K562 (cell line): ENCODE data around the gene ZNF488. TPM values are rescaled to one million over a fixed set of nuclear protein-coding genes. Genes with fewer than 3 reads are reported as not detected.

Experiments used
- ATAC-seq: fragments of 200-7000 bp; cut with Tn5 transposase; 3 replicates; pipeline ENCODE4 v1.9.1; 2020; ENCODE audit warnings: moderate library complexity
- BruUV-seq: library from RNA; stranded (reverse); fragments of 400-500 nt; replicated peaks from 2 replicates; lab custom pipeline; 2021; lab: Mats Ljungman, UMichigan
- CTCF ChIA-PET: fragments of 300-600 bp; formaldehyde crosslinking; extraction: SDS; loops from one replicate; lab custom pipeline; 2021; ENCODE audit warnings: low intra/inter-chr PET ratio; lab: Yijun Ruan, JAX
- POLR2A ChIA-PET: fragments of 300-600, 350-650 bp; sonication (Branson Sonifier 250); formaldehyde crosslinking; extraction: SDS; loops from one replicate; lab custom pipeline; 2021; ENCODE audit warnings: antibody characterized with exemption, inconsistent platforms; lab: Yijun Ruan, JAX
- DNase-seq, 4 experiments: peaks; one replicate each; pipeline versions ENCODE4 v3.0.0 to v3.0.0-alpha.2; 2011 to 2018; ENCODE audit warnings: low spot score in 3 of 4, mixed read lengths in 3 of 4; ENCODE audit errors: extremely low read depth in 1 of 4
- FAIRE-seq: peaks from 2 replicates; lab custom pipeline; 2011; peaks lifted over from hg19 to GRCh38; lab: Jason Lieb, UNC
- H2AFZ ChIP-seq: 2 replicates; pipeline ENCODE4 v1.6.0; 2011; ENCODE audit warnings: low read depth, low read length, control low read depth, inconsistent platforms
- H3K27ac ChIP-seq: fragments of 200-600 bp; 3 replicates; pipeline ENCODE4 v1.8.0; 2011; ENCODE audit warnings: low read depth, mild to moderate bottlenecking, control low read depth, inconsistent platforms, low read length, moderate library complexity, mixed read lengths; ENCODE audit errors: extremely low read depth
- H3K27me3 ChIP-seq, 2 experiments: fragments of 300-600 bp in 1 of 2; 2 replicates in 1 of 2; 3 replicates in 1 of 2; pipeline versions ENCODE4 v1.6.0 to v1.8.0; 2011; ENCODE audit warnings: inconsistent platforms in 2 of 2, low read length in 2 of 2, mild to moderate bottlenecking in 1 of 2, mixed read lengths in 1 of 2, moderate library complexity in 1 of 2; ENCODE audit not compliant: control insufficient read depth in 2 of 2, insufficient read depth in 2 of 2
- H3K36me3 ChIP-seq: fragments of 300-600 bp; 3 replicates; pipeline ENCODE4 v1.8.0; 2011; ENCODE audit warnings: mild to moderate bottlenecking, low read length, inconsistent platforms; ENCODE audit not compliant: control insufficient read depth, insufficient read depth
- H3K4me1 ChIP-seq, 2 experiments: fragments of 200-600 bp in 1 of 2; replicated peaks in 1 of 2; 2 replicates in 1 of 2; 3 replicates in 1 of 2; pipeline versions ENCODE4 v1.5.1 to v1.8.0; 2011; ENCODE audit warnings: inconsistent platforms in 2 of 2, low read length in 2 of 2, mild to moderate bottlenecking in 1 of 2, mixed read lengths in 1 of 2, moderate library complexity in 1 of 2; ENCODE audit not compliant: control insufficient read depth in 2 of 2, insufficient read depth in 2 of 2
- H3K4me2 ChIP-seq: 2 replicates; pipeline ENCODE4 v1.6.1; 2011; ENCODE audit warnings: low read length, control low read depth, inconsistent platforms, mixed read lengths; ENCODE audit not compliant: insufficient read depth
- H3K4me3 ChIP-seq: fragments of 200-600 bp; sonication (generic), shearing (Covaris generic); 2 replicates; pipeline ENCODE4 v1.5.1; 2016; ENCODE audit warnings: control low read depth, inconsistent platforms
- H3K79me2 ChIP-seq: fragments of 200-600 bp; 3 replicates; pipeline ENCODE4 v1.8.0; 2011; ENCODE audit warnings: low read length, inconsistent platforms; ENCODE audit not compliant: control insufficient read depth, insufficient read depth
- H3K9ac ChIP-seq, 2 experiments: 2 replicates each; pipeline versions ENCODE4 v1.6.0 to v1.6.1; 2011; ENCODE audit warnings: low read depth in 2 of 2, low read length in 2 of 2, control low read depth in 1 of 2, inconsistent platforms in 1 of 2, mild to moderate bottlenecking in 1 of 2, mixed read lengths in 1 of 2; ENCODE audit not compliant: insufficient read depth in 1 of 2
- H3K9me1 ChIP-seq: one replicate; pipeline ENCODE4 v1.6.0; 2011; ENCODE audit warnings: inconsistent platforms, mild to moderate bottlenecking, low read length, moderate library complexity; ENCODE audit not compliant: control insufficient read depth, insufficient read depth
- H3K9me3 ChIP-seq: replicated peaks from 2 replicates; pipeline ENCODE4 v1.5.1; 2011; ENCODE audit warnings: low read depth, low read length, inconsistent platforms; ENCODE audit not compliant: control insufficient read depth, insufficient read depth
- H4K20me1 ChIP-seq: replicated peaks from 2 replicates; pipeline ENCODE4 v1.6.1; 2011; ENCODE audit warnings: low read length, inconsistent platforms, mixed read lengths; ENCODE audit not compliant: control insufficient read depth, insufficient read depth
- CSDE1 ChIP-seq, 2 experiments: fragments of 450-650 bp; IDR thresholded peaks; 2 replicates each; pipeline ENCODE4 v1.6.1; 2016; ENCODE audit warnings: mild to moderate bottlenecking in 1 of 2
- ETV6 ChIP-seq, 3 experiments: fragments of 150-350 bp in 1 of 3; sonication (generic) in 1 of 3; formaldehyde crosslinking in 1 of 3; IDR thresholded peaks; 2 replicates each; pipeline versions ENCODE4 v1.6.1 to v1.8.0; 2014 to 2022; ENCODE audit warnings: borderline replicate concordance in 2 of 3, low read depth in 2 of 3, antibody characterized with exemption in 1 of 3, low read length in 1 of 3, mild to moderate bottlenecking in 1 of 3, missing genetic modification reagents in 1 of 3
- FOXK2 ChIP-seq, 2 experiments: fragments of 450-650 bp; IDR thresholded peaks in 1 of 2; conservative IDR thresholded peaks in 1 of 2; 2 replicates each; pipeline ENCODE4 v1.6.1; 2016; ENCODE audit warnings: low read depth in 2 of 2, mild to moderate bottlenecking in 1 of 2
- LCOR ChIP-seq: sonication (generic); formaldehyde crosslinking; IDR thresholded peaks from 2 replicates; pipeline ENCODE4 v1.8.0; 2022; ENCODE audit warnings: mild to moderate bottlenecking, missing genetic modification reagents
- NFIX ChIP-seq: fragments of 250-450 bp; sonication (Bioruptor Pico); IDR thresholded peaks from 2 replicates; pipeline ENCODE4 v1.4.0; 2020; ENCODE audit warnings: low read depth, mild to moderate bottlenecking, moderate library complexity
- SMAD2 ChIP-seq: fragments of 150-350 bp; IDR thresholded peaks from 2 replicates; pipeline ENCODE4 v1.6.1; 2014; ENCODE audit warnings: low read depth, mild to moderate bottlenecking, low read length
- TFAM ChIP-seq: fragments of 250-450 bp; sonication (Bioruptor Pico); conservative IDR thresholded peaks from 2 replicates; pipeline ENCODE4 v1.5.0; 2021; ENCODE audit warnings: mild to moderate bottlenecking, moderate library complexity
- YBX1 ChIP-seq: fragments of 450-650 bp; IDR thresholded peaks from 2 replicates; pipeline ENCODE4 v1.7.1; 2016; ENCODE audit warnings: mild to moderate bottlenecking
- ZBTB7A ChIP-seq: IDR thresholded peaks from 2 replicates; pipeline ENCODE4 v1.6.1; 2011; ENCODE audit warnings: low read depth, mild to moderate bottlenecking, low read length, moderate library complexity, borderline replicate concordance; ENCODE audit not compliant: control insufficient read depth
- ZNF124 ChIP-seq: sonication (generic); formaldehyde crosslinking; IDR thresholded peaks from 2 replicates; pipeline ENCODE4 v1.8.1; 2022; ENCODE audit warnings: missing genetic modification reagents
- ZNF24 ChIP-seq: fragments of 450-650 bp; IDR thresholded peaks from 2 replicates; pipeline ENCODE4 v1.6.1; 2016
- ZNF75A ChIP-seq: fragments of 450-650 bp; formaldehyde crosslinking; IDR thresholded peaks from 2 replicates; pipeline ENCODE4 v1.4.0; 2020; ENCODE audit warnings: mild to moderate bottlenecking
- WGBS: fragments of 100-300 bp; shearing (Covaris generic); methylation state at CpG from one replicate; pipeline ENCODE4 v1.1.6; 2016; ENCODE audit warnings: low coverage, mixed read lengths; ENCODE audit not compliant: insufficient coverage; ENCODE audit errors: missing lambda C conversion rate; 5-methylcytosine and 5-hydroxymethylcytosine counted together
- in situ Hi-C: fragments of 300-500 bp; cut with MboI; formaldehyde crosslinking; loops from 4 replicates; pipeline ENCODE4 v1.15.0; 2018; ENCODE audit warnings: inconsistent platforms, mixed read lengths
- intact Hi-C: fragments of 100-400 bp; cut with micrococcal nuclease; formaldehyde crosslinking; loops from 2 replicates; pipeline ENCODE4 v1.14.2; 2022
- polyA plus RNA-seq, 8 experiments: library from polyadenylated mRNA; depleted of rRNA in 4 of 8; stranded (reverse) in 5 of 8; unstranded in 3 of 8; fragments of >200 nt; fragmentation: Nextera tagmentation in 2 of 8; fragmentation: Illumina TruSeq in 1 of 8; extraction: Ambion mirVana in 2 of 8; extraction: Trizol in 1 of 8; gene quantifications; 2 replicates each; pipeline versions ENCODE4 v1.2.1 to v1.2.3, GENCODE V29; 2011 to 2014; ENCODE audit warnings: inconsistent platforms in 1 of 8, missing spikeins in 1 of 8
- total RNA-seq, 7 experiments: library from RNA; depleted of rRNA in 6 of 7; stranded (reverse); fragments of >200 nt in 6 of 7; fragmentation: Illumina TruSeq in 2 of 7; extraction: Trizol in 2 of 7; gene quantifications; 2 replicates each; pipeline versions ENCODE4 v1.2.1 to v1.2.3, GENCODE V29; 2011 to 2021; ENCODE audit warnings: low replicate concordance in 1 of 7
- TF ChIP-seq, protein P1 (sequence below): fragments of 250-450 bp; sonication (Bioruptor Pico); IDR thresholded peaks from 2 replicates; pipeline ENCODE4 v1.8.0; 2022; ENCODE audit warnings: moderate library complexity, mild to moderate bottlenecking, inconsistent platforms
- TF ChIP-seq, protein P2 (sequence below), 2 experiments: fragments of 450-650 bp; conservative IDR thresholded peaks; 2 replicates each; pipeline ENCODE4 v1.6.1; 2017; ENCODE audit warnings: mild to moderate bottlenecking in 2 of 2, moderate library complexity in 2 of 2
- TF ChIP-seq, protein P3 (sequence below): fragments of 450-650 bp; IDR thresholded peaks from 2 replicates; pipeline ENCODE4 v1.6.1; 2014; ENCODE audit warnings: low read depth, mild to moderate bottlenecking, moderate library complexity, borderline replicate concordance

ZNF488 gene
- total and polyA plus RNA-seq, 9 of the 15 experiments (the other 6 are each of a cell fraction or from before 2014, with no cell fraction given): 0.03 to 0.09 (median 0.05) TPM; not detected in 3

DNA sequence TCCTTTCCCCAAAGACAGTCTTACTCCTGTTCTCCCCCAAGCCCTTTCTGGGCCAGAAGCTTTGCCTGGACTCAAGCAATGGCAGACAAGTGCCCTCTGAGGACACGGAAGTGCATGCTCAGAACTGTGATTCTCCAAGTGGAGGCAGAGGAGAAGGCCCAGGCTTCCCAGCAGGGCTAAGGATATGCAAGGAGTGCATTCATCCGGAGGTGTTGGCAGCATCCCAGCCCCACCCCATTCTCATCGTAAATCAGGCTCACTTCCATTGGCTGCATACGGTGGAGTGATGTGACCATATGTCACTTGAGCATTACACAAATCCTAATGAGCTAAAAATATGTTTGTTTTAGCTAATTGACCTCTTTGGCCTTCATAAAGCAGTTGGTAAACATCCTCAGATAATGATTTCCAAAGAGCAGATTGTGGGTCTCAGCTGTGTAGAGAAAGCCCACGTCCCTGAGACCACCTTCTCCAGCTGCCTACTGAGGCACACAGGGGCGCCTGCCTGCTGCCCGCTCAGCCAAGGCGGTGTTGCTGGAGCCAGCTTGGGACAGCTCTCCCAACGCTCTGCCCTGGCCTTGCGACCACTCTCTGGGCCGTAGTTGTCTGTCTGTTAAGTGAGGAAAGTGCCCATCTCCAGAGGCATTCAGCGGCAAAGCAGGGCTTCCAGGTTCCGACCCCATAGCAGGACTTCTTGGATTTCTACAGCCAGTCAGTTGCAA lies 37.4 kb downstream of the ZNF488 start:
- no TSS peak for BruUV-seq
- in situ Hi-C loops: no loop called here
- FAIRE-seq: no peak

More for the DNA sequence above, 37.4 kb downstream of the ZNF488 start:
- no peak for DNase-seq
- ChIA-PET POLR2A (interaction anchor here (1.4 kb wide), 1 partner anchor 11 kb away, joined by 5 read pairs; no protein-coding TSS in a partner anchor), CTCF (no interaction called here)
- H3K4me1 ChIP-seq: peaks cover 0 to 26% of the 10 kb centered on the region in 2 experiments; a peak in 1 of 5 replicates
- TF ChIP-seq, protein P1, sequence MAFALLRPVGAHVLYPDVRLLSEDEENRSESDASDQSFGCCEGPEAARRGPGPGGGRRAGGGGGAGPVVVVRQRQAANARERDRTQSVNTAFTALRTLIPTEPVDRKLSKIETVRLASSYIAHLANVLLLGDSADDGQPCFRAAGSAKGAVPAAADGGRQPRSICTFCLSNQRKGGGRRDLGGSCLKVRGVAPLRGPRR (CRISPR knock-in tag): no peak
- no peak for TF ChIP-seq SMAD2
- TF ChIP-seq CSDE1 (IDR thresholded peaks at IDR 0.05): no peak
- no peak for TF ChIP-seq ZNF24
- no peak for TF ChIP-seq ZNF124 (CRISPR knock-in tag)
- no peak for TF ChIP-seq NFIX (CRISPR knock-in tag)
- TF ChIP-seq LCOR (CRISPR knock-in tag): no peak
- TF ChIP-seq TFAM: no peak
- TF ChIP-seq FOXK2 (conservative IDR thresholded peaks at IDR 0.05 in 1 of 2, IDR thresholded peaks at IDR 0.05 in 1 of 2; ENCODE audit: low read depth in 2 of 2): no peak
- TF ChIP-seq, protein P2, sequence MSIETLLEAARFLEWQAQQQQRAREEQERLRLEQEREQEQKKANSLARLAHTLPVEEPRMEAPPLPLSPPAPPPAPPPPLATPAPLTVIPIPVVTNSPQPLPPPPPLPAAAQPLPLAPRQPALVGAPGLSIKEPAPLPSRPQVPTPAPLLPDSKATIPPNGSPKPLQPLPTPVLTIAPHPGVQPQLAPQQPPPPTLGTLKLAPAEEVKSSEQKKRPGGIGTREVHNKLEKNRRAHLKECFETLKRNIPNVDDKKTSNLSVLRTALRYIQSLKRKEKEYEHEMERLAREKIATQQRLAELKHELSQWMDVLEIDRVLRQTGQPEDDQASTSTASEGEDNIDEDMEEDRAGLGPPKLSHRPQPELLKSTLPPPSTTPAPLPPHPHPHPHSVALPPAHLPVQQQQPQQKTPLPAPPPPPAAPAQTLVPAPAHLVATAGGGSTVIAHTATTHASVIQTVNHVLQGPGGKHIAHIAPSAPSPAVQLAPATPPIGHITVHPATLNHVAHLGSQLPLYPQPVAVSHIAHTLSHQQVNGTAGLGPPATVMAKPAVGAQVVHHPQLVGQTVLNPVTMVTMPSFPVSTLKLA (conservative IDR thresholded peaks at IDR 0.05): no peak
- TF ChIP-seq YBX1: no peak
- no peak for TF ChIP-seq ZNF75A (CRISPR knock-in tag)
- TF ChIP-seq ETV6 (IDR thresholded peaks at IDR 0.05; ENCODE audit: borderline replicate concordance in 1 of 2, low read depth in 2 of 2, low read length in 1 of 2): no peak
- TF ChIP-seq ETV6 (CRISPR knock-in tag; IDR thresholded peaks at IDR 0.05; ENCODE audit: borderline replicate concordance): no peak
- TF ChIP-seq, protein P3, sequence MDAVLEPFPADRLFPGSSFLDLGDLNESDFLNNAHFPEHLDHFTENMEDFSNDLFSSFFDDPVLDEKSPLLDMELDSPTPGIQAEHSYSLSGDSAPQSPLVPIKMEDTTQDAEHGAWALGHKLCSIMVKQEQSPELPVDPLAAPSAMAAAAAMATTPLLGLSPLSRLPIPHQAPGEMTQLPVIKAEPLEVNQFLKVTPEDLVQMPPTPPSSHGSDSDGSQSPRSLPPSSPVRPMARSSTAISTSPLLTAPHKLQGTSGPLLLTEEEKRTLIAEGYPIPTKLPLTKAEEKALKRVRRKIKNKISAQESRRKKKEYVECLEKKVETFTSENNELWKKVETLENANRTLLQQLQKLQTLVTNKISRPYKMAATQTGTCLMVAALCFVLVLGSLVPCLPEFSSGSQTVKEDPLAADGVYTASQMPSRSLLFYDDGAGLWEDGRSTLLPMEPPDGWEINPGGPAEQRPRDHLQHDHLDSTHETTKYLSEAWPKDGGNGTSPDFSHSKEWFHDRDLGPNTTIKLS: no peak
- no peak for TF ChIP-seq ZBTB7A
- no peak overlapping the region for H3K27ac ChIP-seq
- no peak for ATAC-seq
- H3K9ac ChIP-seq: 0 out of 4 replicates have a peak overlapping the region, but pooled peaks of 1 of the 2 experiments have one; percentile 18
- H3K36me3 ChIP-seq: no peaks in the 10 kb centered on the region
- peaks cover 45 to 65% of the 10 kb centered on the region in 2 experiments; a peak in 4 of 5 replicates for H3K27me3 ChIP-seq
- intact Hi-C loops: no loop called here
- no peak overlapping the region for H3K4me2 ChIP-seq
- no peaks in the 10 kb centered on the region for H3K79me2 ChIP-seq
- no peak overlapping the region for H3K4me3 ChIP-seq
- H4K20me1 ChIP-seq: peaks cover 12% of the 10 kb centered on the region
- WGBS: under 1% methylated on average over 13 of the region's 13 CpGs
- no peaks in the 10 kb centered on the region for H3K9me1 ChIP-seq
- no peaks in the 10 kb centered on the region for H3K9me3 ChIP-seq
- no peak overlapping the region for H2AFZ ChIP-seq
